ENCODE data around the gene TPSB2.
"Not testable (repeated sequence)": the region's sequence is repeated elsewhere in the genome, so short reads cannot be mapped to it uniquely, and the experiment has no call there.

Gene TPSB2

DNA sequence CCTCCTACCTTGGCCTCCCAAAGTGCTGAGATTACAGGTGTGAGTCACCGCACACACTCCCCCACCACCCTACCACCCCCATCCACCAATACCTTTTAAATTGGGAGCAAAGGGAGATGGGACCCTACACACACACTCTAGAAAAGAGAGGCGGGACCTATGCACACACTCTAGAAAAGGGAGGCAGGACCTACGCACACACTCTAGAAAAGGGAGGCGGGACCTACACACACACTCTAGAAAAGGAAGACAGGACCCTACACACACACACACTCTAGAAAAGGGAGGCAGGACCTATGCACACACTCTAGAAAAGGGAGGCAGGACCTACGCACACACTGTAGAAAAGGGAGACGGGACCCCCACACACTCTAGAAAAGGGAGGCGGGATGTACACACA is 44.8 kb upstream of the TPSB2 start:
- no peak for TF ChIP-seq CTCF (conservative IDR thresholded peaks at IDR 0.05; ENCODE audit: low read length)
- no peak overlapping the region for H3K4me3 ChIP-seq (ENCODE audit: low read length)
- DNase-seq (ENCODE audit: low read depth) = no peak

GRCh38 chr16:1273816-1274215 is 43.8 kb upstream of the TPSB2 start:
- no peak for TF ChIP-seq CTCF (conservative IDR thresholded peaks at IDR 0.05; ENCODE audit: low read length)
- no peak for DNase-seq (ENCODE audit: low read depth)
- H3K4me3 ChIP-seq (ENCODE audit: low read length) = no peak overlapping the region

DNA sequence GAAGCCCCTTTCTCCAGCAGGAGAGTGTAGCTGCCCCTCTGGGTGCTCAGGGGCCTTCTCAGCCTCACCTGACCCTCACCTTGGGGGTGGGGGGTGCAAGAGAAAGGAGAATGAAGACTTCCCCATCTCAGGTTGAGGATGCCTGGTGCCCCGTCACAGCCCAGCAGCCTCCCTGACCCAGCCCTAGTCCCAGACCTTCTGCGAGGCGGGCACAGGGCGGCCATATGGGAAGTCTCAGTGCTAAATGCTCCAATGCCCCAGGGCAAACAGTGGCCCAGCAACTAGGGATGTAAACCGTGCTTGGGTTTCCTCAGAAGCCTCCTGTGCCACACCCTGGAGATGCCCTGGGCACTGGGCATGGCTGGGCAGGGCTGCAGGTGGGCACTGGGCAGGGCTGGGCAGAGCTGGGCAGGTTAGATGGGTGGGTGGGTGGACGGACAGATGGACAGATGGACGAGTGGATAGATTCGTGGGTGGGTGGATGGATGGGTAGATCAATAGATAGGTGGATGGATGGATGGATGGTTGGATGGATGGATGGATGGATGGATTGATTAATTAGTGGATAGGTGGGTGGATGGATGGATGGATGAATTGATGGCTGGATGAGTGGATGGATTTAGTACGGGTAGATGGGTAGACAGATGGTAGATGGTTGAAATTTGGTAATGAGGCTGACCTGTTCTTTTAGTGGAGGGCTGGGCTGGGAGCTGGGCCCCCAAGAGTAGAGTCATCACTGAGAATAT is 42.6 kb upstream of the TPSB2 start:
- no peak overlapping the region for H3K4me3 ChIP-seq (ENCODE audit: low read length)
- TF ChIP-seq CTCF (conservative IDR thresholded peaks at IDR 0.05; ENCODE audit: low read length) = no peak
- no peak for DNase-seq (ENCODE audit: low read depth)

DNA sequence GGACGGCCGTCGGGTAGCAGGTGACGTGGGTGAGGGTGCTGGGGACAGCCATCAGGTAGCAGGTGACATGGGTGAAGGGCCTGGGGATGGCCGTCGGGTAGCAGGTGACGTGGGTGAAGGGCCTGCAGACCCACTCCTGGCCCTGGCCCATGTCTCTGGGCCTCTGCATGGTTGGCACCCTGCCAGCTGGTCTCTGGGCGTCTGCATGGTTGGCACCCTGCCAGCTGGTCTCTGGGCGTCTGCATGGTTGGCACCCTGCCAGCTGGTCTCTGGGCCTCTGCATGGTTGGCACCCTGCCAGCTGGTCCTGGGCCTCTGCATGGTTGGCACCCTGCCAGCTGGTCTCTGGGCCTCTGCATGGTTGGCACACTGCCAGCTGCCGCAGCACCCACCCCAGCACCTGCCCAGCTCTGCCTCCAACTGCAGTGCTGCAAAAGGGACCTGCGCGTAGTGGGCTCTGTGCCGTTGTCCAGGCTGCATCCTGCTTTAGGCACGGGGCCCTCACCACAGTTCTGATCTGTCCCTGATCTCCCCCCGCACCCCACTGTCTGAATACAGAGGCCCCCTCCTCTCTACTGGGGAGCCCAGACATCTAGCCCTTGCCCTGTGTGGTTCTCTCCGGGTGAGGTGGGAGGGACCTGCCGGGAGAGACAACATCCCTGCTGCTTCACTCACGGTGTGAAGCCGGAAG is 41.9 kb upstream of the TPSB2 start:
- not testable (repeated sequence) for H3K4me3 ChIP-seq (ENCODE audit: low read length); DNase-seq (ENCODE audit: low read depth)

DNA sequence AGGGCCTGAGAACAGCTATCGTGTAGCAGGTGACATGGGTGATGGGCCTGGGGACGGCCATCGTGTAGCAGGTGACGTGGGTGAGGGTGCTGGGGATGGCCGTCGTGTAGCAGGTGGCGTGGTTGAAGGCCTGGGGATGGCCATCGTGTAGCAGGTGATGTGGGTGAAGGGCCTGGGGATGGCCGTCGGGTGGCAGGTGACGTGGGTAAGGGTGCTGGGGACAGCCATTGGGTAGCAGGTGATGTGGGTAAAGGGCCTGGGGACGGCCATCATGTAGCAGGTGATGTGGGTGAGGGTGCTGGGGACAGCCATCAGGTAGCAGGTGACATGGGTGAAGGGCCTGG is 41.4 kb upstream of the TPSB2 start:
- no peak overlapping the region for H3K4me3 ChIP-seq (ENCODE audit: low read length)
- TF ChIP-seq CTCF (conservative IDR thresholded peaks at IDR 0.05; ENCODE audit: low read length) = no peak
- DNase-seq (ENCODE audit: low read depth) = no peak

GRCh38 chr16:1269418-1269817 is 39.4 kb upstream of the TPSB2 start:
- DNase-seq (ENCODE audit: low read depth); H3K4me3 ChIP-seq (ENCODE audit: low read length): not testable (repeated sequence)

DNA sequence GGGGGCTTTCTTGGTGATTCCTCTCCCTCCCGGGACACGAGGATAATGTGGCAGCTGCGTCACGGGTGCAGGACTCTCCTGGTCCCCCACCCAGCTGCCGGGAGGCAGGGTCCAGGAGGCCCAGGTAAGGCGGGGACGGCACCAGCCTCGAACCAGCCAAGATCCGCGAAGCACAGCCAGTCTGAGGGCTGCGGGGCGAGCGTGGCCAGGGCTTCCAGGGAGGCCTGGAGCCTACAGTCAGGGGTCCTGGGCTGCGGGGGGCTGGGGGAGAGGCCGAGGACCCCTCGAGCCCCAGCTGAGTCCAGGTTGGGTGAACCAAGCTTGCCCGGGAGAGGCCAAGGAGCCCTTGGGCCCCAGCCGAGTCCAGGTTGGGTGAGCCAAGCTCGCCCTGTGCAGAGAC is 35.8 kb upstream of the TPSB2 start:
- TF ChIP-seq CTCF (conservative IDR thresholded peaks at IDR 0.05; ENCODE audit: low read length) = no peak
- no peak for DNase-seq (ENCODE audit: low read depth)
- H3K4me3 ChIP-seq (ENCODE audit: low read length) = no peak overlapping the region

- DNase-seq (ENCODE audit: low read depth) = no peak
- TF ChIP-seq CTCF (conservative IDR thresholded peaks at IDR 0.05; ENCODE audit: low read length) = no peak
- H3K4me3 ChIP-seq (ENCODE audit: low read length) = no peak overlapping the region
These were observed 35.2 kb upstream of the TPSB2 start for GRCh38 chr16:1265090-1265630.
